HL-60 (cell line): Measurements from ENCODE around the gene PI3.
A peak's percentile ranks its signal among the peaks of the same experiment; 100 is the strongest.

ENCODE experiments used
- DNase-seq, 2 experiments: peaks; one replicate each; pipeline ENCODE4 v3.0.0-alpha.2; 2010 to 2020; ENCODE audit warnings: low read depth in 1 of 2, low spot score in 1 of 2
- H3K27ac ChIP-seq: fragments of 250-450 bp; sonication (Bioruptor Pico); replicated peaks from 2 replicates; pipeline ENCODE4 v1.5.1; 2020; ENCODE audit warnings: mild to moderate bottlenecking, moderate library complexity
- H3K27me3 ChIP-seq: fragments of 250-450 bp; sonication (Bioruptor Pico); 2 replicates; pipeline ENCODE4 v1.5.1; 2021; ENCODE audit warnings: mild to moderate bottlenecking, moderate library complexity; ENCODE audit not compliant: insufficient read depth, poor library complexity, severe bottlenecking
- H3K4me3 ChIP-seq: replicated peaks from 2 replicates; pipeline ENCODE4 v1.5.1; 2011; ENCODE audit warnings: mild to moderate bottlenecking, control low read depth, low read length; ENCODE audit not compliant: insufficient read depth
- GABPA ChIP-seq: IDR thresholded peaks from 2 replicates; pipeline ENCODE4 v1.6.1; 2012; ENCODE audit warnings: low read depth
- POLR2AphosphoS5 ChIP-seq: IDR thresholded peaks from 2 replicates; pipeline ENCODE4 v1.6.1; 2012; ENCODE audit warnings: low read depth
- SPI1 ChIP-seq: IDR thresholded peaks from 2 replicates; pipeline ENCODE4 v1.6.1; 2012; ENCODE audit warnings: low read depth, mild to moderate bottlenecking, borderline replicate concordance
- TF ChIP-seq, protein P1 (sequence below): IDR thresholded peaks from one replicate; pipeline ENCODE4 v1.5.1; 2011; ENCODE audit warnings: low read length, control low read depth, inconsistent platforms; ENCODE audit not compliant: insufficient read depth
- TF ChIP-seq, protein P2 (sequence below): IDR thresholded peaks from 2 replicates; pipeline ENCODE4 v1.6.1; 2012; ENCODE audit warnings: low read depth; ENCODE audit not compliant: insufficient replicate concordance

The PI3 gene

DNA sequence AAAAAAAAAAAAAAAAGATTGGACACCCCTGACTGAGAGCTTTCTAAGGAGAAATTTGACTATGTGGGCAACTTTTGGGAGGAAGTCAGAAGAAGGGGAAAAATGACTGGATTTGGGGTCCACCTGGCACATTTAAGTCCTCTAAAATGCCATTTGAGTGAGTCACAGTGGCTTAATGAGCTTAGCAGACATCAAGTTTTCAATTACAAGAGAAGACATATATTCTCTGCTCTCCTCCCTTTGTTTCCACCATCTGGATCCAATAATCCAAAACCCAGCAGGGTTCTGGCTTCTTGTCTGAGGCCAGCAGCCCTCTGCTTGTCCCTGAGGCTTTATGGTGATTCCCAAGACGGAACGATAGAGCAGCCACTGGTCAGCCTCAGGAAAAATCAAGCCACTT, 6.9 kb downstream of the PI3 start:
- no peak for DNase-seq
- no peaks in the 10 kb centered on the region for H3K27me3 ChIP-seq
- H3K27ac ChIP-seq: no peak overlapping the region
- TF ChIP-seq, protein P1, sequence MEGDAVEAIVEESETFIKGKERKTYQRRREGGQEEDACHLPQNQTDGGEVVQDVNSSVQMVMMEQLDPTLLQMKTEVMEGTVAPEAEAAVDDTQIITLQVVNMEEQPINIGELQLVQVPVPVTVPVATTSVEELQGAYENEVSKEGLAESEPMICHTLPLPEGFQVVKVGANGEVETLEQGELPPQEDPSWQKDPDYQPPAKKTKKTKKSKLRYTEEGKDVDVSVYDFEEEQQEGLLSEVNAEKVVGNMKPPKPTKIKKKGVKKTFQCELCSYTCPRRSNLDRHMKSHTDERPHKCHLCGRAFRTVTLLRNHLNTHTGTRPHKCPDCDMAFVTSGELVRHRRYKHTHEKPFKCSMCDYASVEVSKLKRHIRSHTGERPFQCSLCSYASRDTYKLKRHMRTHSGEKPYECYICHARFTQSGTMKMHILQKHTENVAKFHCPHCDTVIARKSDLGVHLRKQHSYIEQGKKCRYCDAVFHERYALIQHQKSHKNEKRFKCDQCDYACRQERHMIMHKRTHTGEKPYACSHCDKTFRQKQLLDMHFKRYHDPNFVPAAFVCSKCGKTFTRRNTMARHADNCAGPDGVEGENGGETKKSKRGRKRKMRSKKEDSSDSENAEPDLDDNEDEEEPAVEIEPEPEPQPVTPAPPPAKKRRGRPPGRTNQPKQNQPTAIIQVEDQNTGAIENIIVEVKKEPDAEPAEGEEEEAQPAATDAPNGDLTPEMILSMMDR: no peak
- TF ChIP-seq, protein P2, sequence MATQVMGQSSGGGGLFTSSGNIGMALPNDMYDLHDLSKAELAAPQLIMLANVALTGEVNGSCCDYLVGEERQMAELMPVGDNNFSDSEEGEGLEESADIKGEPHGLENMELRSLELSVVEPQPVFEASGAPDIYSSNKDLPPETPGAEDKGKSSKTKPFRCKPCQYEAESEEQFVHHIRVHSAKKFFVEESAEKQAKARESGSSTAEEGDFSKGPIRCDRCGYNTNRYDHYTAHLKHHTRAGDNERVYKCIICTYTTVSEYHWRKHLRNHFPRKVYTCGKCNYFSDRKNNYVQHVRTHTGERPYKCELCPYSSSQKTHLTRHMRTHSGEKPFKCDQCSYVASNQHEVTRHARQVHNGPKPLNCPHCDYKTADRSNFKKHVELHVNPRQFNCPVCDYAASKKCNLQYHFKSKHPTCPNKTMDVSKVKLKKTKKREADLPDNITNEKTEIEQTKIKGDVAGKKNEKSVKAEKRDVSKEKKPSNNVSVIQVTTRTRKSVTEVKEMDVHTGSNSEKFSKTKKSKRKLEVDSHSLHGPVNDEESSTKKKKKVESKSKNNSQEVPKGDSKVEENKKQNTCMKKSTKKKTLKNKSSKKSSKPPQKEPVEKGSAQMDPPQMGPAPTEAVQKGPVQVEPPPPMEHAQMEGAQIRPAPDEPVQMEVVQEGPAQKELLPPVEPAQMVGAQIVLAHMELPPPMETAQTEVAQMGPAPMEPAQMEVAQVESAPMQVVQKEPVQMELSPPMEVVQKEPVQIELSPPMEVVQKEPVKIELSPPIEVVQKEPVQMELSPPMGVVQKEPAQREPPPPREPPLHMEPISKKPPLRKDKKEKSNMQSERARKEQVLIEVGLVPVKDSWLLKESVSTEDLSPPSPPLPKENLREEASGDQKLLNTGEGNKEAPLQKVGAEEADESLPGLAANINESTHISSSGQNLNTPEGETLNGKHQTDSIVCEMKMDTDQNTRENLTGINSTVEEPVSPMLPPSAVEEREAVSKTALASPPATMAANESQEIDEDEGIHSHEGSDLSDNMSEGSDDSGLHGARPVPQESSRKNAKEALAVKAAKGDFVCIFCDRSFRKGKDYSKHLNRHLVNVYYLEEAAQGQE: no peak
- no peak for TF ChIP-seq SPI1
- TF ChIP-seq GABPA: no peak
- TF ChIP-seq POLR2AphosphoS5: no peak
- no peak overlapping the region for H3K4me3 ChIP-seq

DNA sequence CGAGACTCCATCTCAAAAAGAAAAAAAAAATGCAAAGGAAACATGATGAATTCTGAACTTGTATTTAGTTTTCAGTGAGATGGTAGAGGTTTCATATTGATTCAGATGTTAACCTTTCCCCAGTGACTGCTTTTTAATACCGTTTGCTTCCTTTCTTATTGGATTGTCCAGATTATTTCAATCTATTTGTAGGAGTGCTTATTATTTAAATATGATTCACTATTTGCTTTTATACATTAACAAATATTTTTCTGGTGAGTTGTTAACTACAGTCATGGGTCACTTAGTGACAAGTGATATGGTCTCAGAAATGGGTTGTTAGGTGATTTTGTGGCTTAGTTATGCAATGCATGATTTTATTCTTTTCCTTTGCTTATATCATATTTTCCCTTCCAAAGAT, 8.4 kb downstream of the PI3 start:
- Histone ChIP-seq H3K27me3 (no peaks in the 10 kb centered on the region), H3K27ac (no peak overlapping the region), H3K4me3 (no peak overlapping the region)
- TF ChIP-seq GABPA (no peak), SPI1 (no peak), POLR2AphosphoS5 (no peak)
- TF ChIP-seq, protein P2: no peak
- TF ChIP-seq, protein P1: no peak
- DNase-seq: no peak

DNA sequence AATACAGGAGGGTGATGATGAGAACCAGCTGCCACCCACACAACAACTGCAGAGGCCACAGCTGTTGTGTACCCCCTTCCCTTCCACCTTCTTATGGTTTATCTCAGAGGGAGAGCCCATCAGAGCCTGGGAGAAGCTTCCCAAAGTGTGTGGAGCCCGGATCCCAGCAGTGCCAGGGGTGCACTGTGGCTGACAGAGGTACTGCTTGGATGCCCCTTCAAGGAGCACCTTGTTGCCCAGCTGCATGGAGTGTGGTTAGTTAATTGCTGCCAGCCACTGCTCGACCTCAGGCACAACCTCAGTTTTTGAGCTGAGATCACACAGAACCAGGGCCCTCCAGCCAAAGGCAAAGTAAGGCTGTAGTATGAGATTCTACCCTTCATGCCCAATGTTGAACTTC, 13.0 kb downstream of the PI3 start:
- Histone ChIP-seq H3K27ac (peak overlapping the region; percentile 58), H3K4me3 (no peak overlapping the region), H3K27me3 (no peaks in the 10 kb centered on the region)
- TF ChIP-seq, protein P1: no peak
- TF ChIP-seq GABPA (no peak), POLR2AphosphoS5 (no peak), SPI1 (no peak)
- TF ChIP-seq, protein P2: no peak
- DNase-seq: no peak
